Spinal cord (tissue), 10 donors: ENCODE results near the gene MAML2. TPM values are rescaled to one million over a fixed set of nuclear protein-coding genes. Genes with fewer than 3 reads are reported as not detected.

Experiments
- DNase-seq, 6 donors: peaks; one replicate each; pipeline versions ENCODE4 v3.0.0 to v3.0.0-alpha.2; 2013 to 2015; ENCODE audit warnings: low spot score in 6 of 6, low read depth in 4 of 6
- H3K27ac ChIP-seq: one replicate; pipeline ENCODE4 v1.5.1; 2013; ENCODE audit warnings: low read depth, low read length, control low read depth
- H3K27me3 ChIP-seq: one replicate; pipeline ENCODE4 v1.6.1; 2013; ENCODE audit warnings: low read length; ENCODE audit not compliant: control insufficient read depth, insufficient read depth
- H3K36me3 ChIP-seq: one replicate; pipeline ENCODE4 v1.6.1; 2013; ENCODE audit warnings: low read length; ENCODE audit not compliant: control insufficient read depth, insufficient read depth
- H3K4me1 ChIP-seq: one replicate; pipeline ENCODE4 v1.6.1; 2013; ENCODE audit warnings: low read length; ENCODE audit not compliant: control insufficient read depth, insufficient read depth
- H3K4me3 ChIP-seq: one replicate; pipeline ENCODE4 v1.5.1; 2013; ENCODE audit warnings: low read depth, low read length, control low read depth
- H3K9me3 ChIP-seq: one replicate; pipeline ENCODE4 v1.6.1; 2013; ENCODE audit warnings: low read length; ENCODE audit not compliant: control insufficient read depth, insufficient read depth
- WGBS: methylation state at CpG from one replicate; pipeline ENCODE4 v1.1.5; 2013; ENCODE audit warnings: missing lambda C conversion rate; ENCODE audit not compliant: insufficient coverage; 5-methylcytosine and 5-hydroxymethylcytosine counted together
- polyA plus RNA-seq, 2 donors: library from polyadenylated mRNA; unstranded; fragments of 120-200 nt; gene quantifications; one replicate each; pipeline ENCODE4 v1.2.1, GENCODE V29; 2013; ENCODE audit not compliant: insufficient read length in 2 of 2
- total RNA-seq, 2 donors: library from RNA; depleted of rRNA in 1 of 2; stranded (reverse); fragments of 120-200 nt in 1 of 2; fragments of >200 nt in 1 of 2; gene quantifications; one replicate each; pipeline versions ENCODE4 v1.2.3 to v1.2.4, GENCODE V29; 2013 to 2014
- donor health status: healthy.

Gene MAML2
- total and polyA plus RNA-seq, 4 donors = 16.7 to 25.5 (median 18.7) TPM

GRCh38 chr11:96033599-96033998 lies 309.4 kb downstream of the MAML2 start:
- Histone ChIP-seq H3K27me3 (no peaks in the 10 kb centered on the region), H3K27ac (peak overlapping the region; percentile 33), H3K36me3 (no peaks in the 10 kb centered on the region), H3K9me3 (no peaks in the 10 kb centered on the region), H3K4me1 (peaks cover 7% of the 10 kb centered on the region), H3K4me3 (no peak overlapping the region)
- WGBS = 74% methylated on average over 3 of the region's 4 CpGs
- peak in 1 of 6 donors; percentile 52 for DNase-seq

DNA sequence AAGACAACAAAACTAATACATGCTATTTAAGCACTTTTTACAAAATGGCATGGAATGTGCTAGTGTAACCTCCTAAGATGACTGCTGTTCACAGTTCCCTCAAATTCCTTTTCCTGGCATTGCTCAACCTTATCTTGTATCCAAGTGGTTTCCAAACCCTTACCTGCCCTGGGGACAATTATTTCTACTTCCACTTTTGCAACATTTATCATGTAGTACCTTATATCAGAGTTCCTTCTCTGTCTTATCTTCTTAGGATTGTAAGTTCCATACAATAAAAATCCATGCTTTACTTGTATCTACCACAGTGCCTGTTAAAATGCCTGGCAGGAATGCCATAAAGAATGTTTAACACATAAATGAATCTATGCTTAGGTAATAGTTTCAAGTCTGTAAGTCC lies 309.9 kb downstream of the MAML2 start:
- no peaks in the 10 kb centered on the region for H3K9me3 ChIP-seq
- peak overlapping the region; percentile 33 for H3K27ac ChIP-seq
- H3K4me1 ChIP-seq = peaks cover 7% of the 10 kb centered on the region
- DNase-seq = no peak
- no peaks in the 10 kb centered on the region for H3K36me3 ChIP-seq
- no peaks in the 10 kb centered on the region for H3K27me3 ChIP-seq
- H3K4me3 ChIP-seq = no peak overlapping the region

- Histone ChIP-seq H3K27ac (no peak overlapping the region), H3K4me3 (no peak overlapping the region), H3K4me1 (no peaks in the 10 kb centered on the region), H3K36me3 (no peaks in the 10 kb centered on the region), H3K9me3 (no peaks in the 10 kb centered on the region), H3K27me3 (no peaks in the 10 kb centered on the region)
- no peak for DNase-seq
These were observed 314.2 kb downstream of the MAML2 start for GRCh38 chr11:96028746-96029145.

GRCh38 chr11:96027021-96027420 lies 316.0 kb downstream of the MAML2 start:
- no peak overlapping the region for H3K27ac ChIP-seq
- DNase-seq = no peak
- H3K36me3 ChIP-seq = no peaks in the 10 kb centered on the region

GRCh38 chr11:96026310-96026709 lies 316.7 kb downstream of the MAML2 start:
- no peak overlapping the region for H3K4me3 ChIP-seq
- WGBS = no CpG with 5 or more reads among the region's 2 CpGs
- H3K27ac ChIP-seq = no peak overlapping the region
- H3K9me3 ChIP-seq = no peaks in the 10 kb centered on the region
- H3K4me1 ChIP-seq = peaks cover 7% of the 10 kb centered on the region
- no peaks in the 10 kb centered on the region for H3K27me3 ChIP-seq
- H3K36me3 ChIP-seq = no peaks in the 10 kb centered on the region
- no peak for DNase-seq

More at GRCh38 chr11:96027021-96027420, 316.0 kb downstream of the MAML2 start:
- Histone ChIP-seq H3K4me3 (no peak overlapping the region), H3K9me3 (no peaks in the 10 kb centered on the region), H3K27me3 (no peaks in the 10 kb centered on the region), H3K4me1 (peaks cover 7% of the 10 kb centered on the region)

GRCh38 chr11:96024666-96025065 lies 318.3 kb downstream of the MAML2 start:
- DNase-seq = no peak
- no CpG with 5 or more reads among the region's 5 CpGs for WGBS
- Histone ChIP-seq H3K9me3 (no peaks in the 10 kb centered on the region), H3K4me1 (peaks cover 7% of the 10 kb centered on the region), H3K4me3 (no peak overlapping the region), H3K27ac (no peak overlapping the region), H3K36me3 (no peaks in the 10 kb centered on the region), H3K27me3 (no peaks in the 10 kb centered on the region)

- DNase-seq = peak in 2 of 6 donors; percentile 55 to 68
- Histone ChIP-seq H3K4me3 (no peak overlapping the region), H3K27ac (peak overlapping the region; percentile 44), H3K36me3 (no peaks in the 10 kb centered on the region), H3K4me1 (peaks cover 7% of the 10 kb centered on the region), H3K27me3 (no peaks in the 10 kb centered on the region), H3K9me3 (no peaks in the 10 kb centered on the region)
- WGBS = 22% methylated on average over 6 of the region's 7 CpGs
These were observed 319.7 kb downstream of the MAML2 start for GRCh38 chr11:96023275-96023674.

GRCh38 chr11:96021901-96022650 lies 320.9 kb downstream of the MAML2 start:
- WGBS = 66% methylated on average over 4 of the region's 5 CpGs
- H3K27ac ChIP-seq = no peak overlapping the region
- DNase-seq = no peak

DNA sequence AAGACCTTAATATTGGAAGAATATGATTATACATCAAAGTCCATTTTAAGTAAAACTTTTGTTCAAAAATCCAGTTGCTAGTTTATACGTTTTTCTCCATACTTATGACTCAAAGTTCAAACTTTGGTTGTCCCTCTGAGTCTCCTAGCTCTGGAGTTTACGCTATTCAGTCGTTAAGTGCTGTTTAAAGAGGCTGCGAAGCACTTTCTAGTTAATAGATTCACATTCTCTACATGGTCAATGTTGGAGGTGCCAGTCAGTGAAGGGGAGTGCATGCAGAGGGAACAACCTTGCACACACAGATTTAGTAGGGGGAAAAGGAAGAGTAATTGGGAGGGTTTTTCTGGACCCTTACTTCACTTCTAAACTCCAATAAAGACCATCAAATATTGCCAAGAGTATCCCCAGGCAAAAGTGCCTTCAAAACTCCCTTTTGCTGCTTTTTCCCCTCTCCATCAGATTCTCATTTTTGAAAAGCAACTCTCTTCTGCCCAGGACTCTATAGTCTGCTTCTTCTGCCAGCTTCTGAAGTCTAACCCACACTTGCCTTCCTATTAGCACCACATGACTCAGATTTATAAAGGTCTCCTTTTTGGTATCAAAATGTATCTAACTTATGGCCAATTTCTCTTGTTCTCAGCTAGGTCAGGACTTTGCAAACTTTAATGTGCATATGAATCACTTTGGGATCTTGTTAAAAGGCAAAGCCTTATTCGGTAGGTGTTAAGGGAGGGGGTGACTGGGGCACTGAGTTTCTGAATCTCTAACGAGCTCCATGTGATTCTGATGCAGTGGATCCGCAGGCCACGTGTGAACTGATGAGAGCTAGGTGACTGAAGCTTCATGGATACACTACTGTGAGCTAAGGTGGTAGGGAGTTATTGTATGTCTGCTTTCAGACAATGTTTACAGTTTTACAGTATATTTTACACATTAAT lies 322.9 kb downstream of the MAML2 start:
- Histone ChIP-seq H3K27ac (no peak overlapping the region), H3K4me1 (peaks cover 7% of the 10 kb centered on the region), H3K36me3 (no peaks in the 10 kb centered on the region), H3K9me3 (no peaks in the 10 kb centered on the region), H3K4me3 (no peak overlapping the region), H3K27me3 (no peaks in the 10 kb centered on the region)
- 41% methylated on average over 2 of the region's 8 CpGs for WGBS
- DNase-seq = no peak

More at GRCh38 chr11:96021901-96022650, 320.9 kb downstream of the MAML2 start:
- peaks cover 7% of the 10 kb centered on the region for H3K4me1 ChIP-seq
- no peaks in the 10 kb centered on the region for H3K36me3 ChIP-seq
- no peaks in the 10 kb centered on the region for H3K27me3 ChIP-seq
- H3K9me3 ChIP-seq = no peaks in the 10 kb centered on the region
- no peak overlapping the region for H3K4me3 ChIP-seq

- Histone ChIP-seq H3K4me1 (peaks cover 7% of the 10 kb centered on the region), H3K27me3 (no peaks in the 10 kb centered on the region), H3K9me3 (no peaks in the 10 kb centered on the region), H3K4me3 (no peak overlapping the region), H3K27ac (no peak overlapping the region), H3K36me3 (no peaks in the 10 kb centered on the region)
- no peak for DNase-seq
These were observed 323.7 kb downstream of the MAML2 start for GRCh38 chr11:96019281-96019680.
